Measurements from ENCODE around the gene PDE7B.

DNA sequence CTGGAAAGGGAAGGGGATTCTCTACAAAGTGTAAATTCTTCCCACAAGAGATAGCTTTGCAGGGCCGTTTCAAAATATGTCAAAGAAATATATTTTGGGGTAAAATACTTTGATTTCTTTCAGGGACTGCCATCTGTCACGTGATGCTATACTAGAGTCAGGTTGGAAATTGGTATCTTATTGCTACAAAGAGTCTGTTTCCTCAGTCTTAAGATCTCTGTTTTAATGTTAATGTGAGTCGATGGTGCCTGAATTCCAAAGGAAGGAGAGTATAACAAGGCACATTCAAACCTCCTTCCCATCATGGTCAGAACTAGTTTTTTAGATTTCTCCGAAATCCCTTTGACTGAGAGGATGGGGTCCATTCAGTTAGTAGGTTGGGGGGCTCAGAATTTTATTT is 36.3 kb upstream of the PDE7B start:
- TF ChIP-seq GATA2 (IDR thresholded peaks at IDR 0.05; ENCODE audit: low read depth, low read length) (no peak), GATA3 (IDR thresholded peaks at IDR 0.05; ENCODE audit: low read depth, low read length) (no peak)
